Gastroesophageal sphincter (tissue), 4 donors: Measurements from ENCODE around the gene LPP. TPM values are rescaled to one million over a fixed set of nuclear protein-coding genes. Genes with fewer than 3 reads are reported as not detected.

Source experiments
- ATAC-seq: fragments of 150-250 bp; one replicate; pipeline ENCODE4 v1.9.1; 2016; ENCODE audit warnings: mild to moderate bottlenecking, moderate library complexity
- H3K27ac ChIP-seq, 4 donors: fragments of 200-600 bp; sonication (generic) in 3 of 4; 1 replicate in 3 of 4; 2 replicates in 1 of 4; pipeline ENCODE4 v1.5.1; 2016 to 2019
- H3K27me3 ChIP-seq: fragments of 200-600 bp; sonication (generic); one replicate; pipeline ENCODE4 v1.5.1; 2019
- H3K36me3 ChIP-seq, 2 donors: fragments of 200-600 bp; sonication (generic); one replicate each; pipeline ENCODE4 v1.5.1; 2019; ENCODE audit warnings: control low read depth in 1 of 2
- H3K4me1 ChIP-seq, 3 donors: fragments of 200-600 bp; sonication (generic); 1 replicate in 2 of 3; 2 replicates in 1 of 3; pipeline ENCODE4 v1.5.1; 2016 to 2019; ENCODE audit warnings: control low read depth in 2 of 3
- H3K4me3 ChIP-seq, 2 donors: fragments of 200-600 bp; sonication (generic); one replicate each; pipeline ENCODE4 v1.5.1; 2019; ENCODE audit warnings: mild to moderate bottlenecking in 1 of 2, moderate library complexity in 1 of 2
- H3K9me3 ChIP-seq, 3 donors: fragments of 200-600 bp; sonication (generic); one replicate each; pipeline ENCODE4 v1.5.1; 2017 to 2019; ENCODE audit warnings: control low read depth in 2 of 3
- EP300 ChIP-seq: sonication (generic); formaldehyde crosslinking; IDR thresholded peaks from one replicate; pipeline ENCODE4 v1.6.1; 2017; ENCODE audit warnings: antibody characterized with exemption, mild to moderate bottlenecking
- POLR2A ChIP-seq, 2 donors: fragments of 450-650 bp; IDR thresholded peaks; one replicate each; pipeline ENCODE4 v1.6.1; 2017; ENCODE audit warnings: antibody characterized with exemption in 2 of 2, mild to moderate bottlenecking in 2 of 2, moderate library complexity in 1 of 2
- POLR2AphosphoS5 ChIP-seq: sonication (generic); formaldehyde crosslinking; IDR thresholded peaks from one replicate; pipeline ENCODE4 v1.6.1; 2017; ENCODE audit warnings: antibody characterized with exemption
- WGBS, 2 donors: methylation state at CpG; one replicate each; pipeline ENCODE4 v1.1.5; 2018; ENCODE audit warnings: low coverage in 1 of 2; 5-methylcytosine and 5-hydroxymethylcytosine counted together
- total RNA-seq, 4 donors: library from RNA; depleted of rRNA; stranded (reverse); fragments of >200 nt; gene quantifications; one replicate each; pipeline ENCODE4 v1.1.0, GENCODE V29; 2016
- TF ChIP-seq, protein P1 (sequence below), 4 experiments: fragments of 200-600 bp in 2 of 4; fragments of 450-650 bp in 2 of 4; sonication (generic) in 1 of 4; IDR thresholded peaks; one replicate each; pipeline ENCODE4 v1.5.1; 2017 to 2019; ENCODE audit warnings: antibody characterized with exemption in 4 of 4, mild to moderate bottlenecking in 2 of 4, moderate library complexity in 2 of 4

LPP gene
- total RNA-seq, 4 donors from 2014 or later: 1,243 to 2,297 (median 2,164) TPM

DNA sequence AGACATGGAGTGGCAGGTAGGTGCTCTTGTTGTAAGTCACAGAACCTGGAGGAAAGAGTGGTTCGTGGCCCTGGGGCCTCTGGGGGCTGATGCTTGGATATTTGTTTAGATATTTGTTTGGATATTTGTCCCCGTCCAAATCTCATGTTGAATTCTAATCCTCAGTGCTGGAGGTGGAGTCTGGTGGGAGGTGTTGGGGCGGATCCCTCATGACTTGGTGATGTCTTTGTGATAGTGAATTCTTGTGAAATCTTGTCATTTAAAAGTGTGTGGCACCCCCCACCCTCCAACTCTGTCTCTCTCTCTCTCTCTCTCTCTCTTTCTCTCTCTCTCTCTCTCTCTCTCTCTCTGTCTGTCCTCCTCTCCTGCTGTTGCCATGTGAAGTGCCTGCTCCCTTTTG is 122.4 kb downstream of the LPP start:
- no peak for ATAC-seq
- peaks cover 0 to 21% of the 10 kb centered on the region in 2 donors for H3K36me3 ChIP-seq
- H3K27ac ChIP-seq: peak overlapping the region; percentile 75 to 96 (median 88)
- H3K9me3 ChIP-seq: no peaks in the 10 kb centered on the region
- peaks cover 9 to 100% (median 42%) of the 10 kb centered on the region in 3 donors for H3K4me1 ChIP-seq
- WGBS, 2 donors: 75 to 78% methylated on average over 2 of the region's 3 CpGs
- TF ChIP-seq, protein P1, sequence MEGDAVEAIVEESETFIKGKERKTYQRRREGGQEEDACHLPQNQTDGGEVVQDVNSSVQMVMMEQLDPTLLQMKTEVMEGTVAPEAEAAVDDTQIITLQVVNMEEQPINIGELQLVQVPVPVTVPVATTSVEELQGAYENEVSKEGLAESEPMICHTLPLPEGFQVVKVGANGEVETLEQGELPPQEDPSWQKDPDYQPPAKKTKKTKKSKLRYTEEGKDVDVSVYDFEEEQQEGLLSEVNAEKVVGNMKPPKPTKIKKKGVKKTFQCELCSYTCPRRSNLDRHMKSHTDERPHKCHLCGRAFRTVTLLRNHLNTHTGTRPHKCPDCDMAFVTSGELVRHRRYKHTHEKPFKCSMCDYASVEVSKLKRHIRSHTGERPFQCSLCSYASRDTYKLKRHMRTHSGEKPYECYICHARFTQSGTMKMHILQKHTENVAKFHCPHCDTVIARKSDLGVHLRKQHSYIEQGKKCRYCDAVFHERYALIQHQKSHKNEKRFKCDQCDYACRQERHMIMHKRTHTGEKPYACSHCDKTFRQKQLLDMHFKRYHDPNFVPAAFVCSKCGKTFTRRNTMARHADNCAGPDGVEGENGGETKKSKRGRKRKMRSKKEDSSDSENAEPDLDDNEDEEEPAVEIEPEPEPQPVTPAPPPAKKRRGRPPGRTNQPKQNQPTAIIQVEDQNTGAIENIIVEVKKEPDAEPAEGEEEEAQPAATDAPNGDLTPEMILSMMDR (IDR thresholded peaks at IDR 0.05): no peak
- TF ChIP-seq EP300 (no peak), POLR2A (IDR thresholded peaks at IDR 0.05) (no peak), POLR2AphosphoS5 (no peak)
- H3K27me3 ChIP-seq: no peaks in the 10 kb centered on the region
- no peak overlapping the region for H3K4me3 ChIP-seq

DNA sequence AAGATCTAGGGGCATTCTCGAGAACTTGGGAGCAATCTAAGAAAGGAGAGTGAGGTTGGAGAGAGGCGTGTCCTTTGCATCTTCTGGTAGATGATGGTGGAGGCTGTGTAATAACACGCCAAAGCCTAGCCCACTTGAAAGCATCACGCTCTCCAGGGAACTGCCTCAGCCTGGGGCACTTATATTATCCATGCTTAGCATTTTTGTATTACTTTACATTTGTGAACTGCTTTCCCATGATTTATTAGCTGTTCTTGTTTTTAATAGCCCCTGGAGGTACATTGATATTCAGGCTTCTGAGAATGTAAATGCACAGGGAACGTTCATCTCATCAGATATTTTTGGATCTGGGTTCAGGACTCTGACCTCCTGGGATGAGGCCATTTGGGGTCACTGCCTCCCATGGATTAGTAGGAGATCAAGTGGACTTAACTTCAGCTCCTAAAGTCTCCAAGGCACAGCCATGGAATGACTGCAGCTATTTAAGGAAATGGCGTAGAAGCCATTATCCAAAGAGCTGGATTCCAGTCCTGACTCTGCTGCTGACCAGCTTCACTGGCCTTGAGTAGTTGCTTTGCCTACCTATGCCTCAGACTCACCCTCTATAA is 124.9 kb downstream of the LPP start:
- H3K4me3 ChIP-seq: no peak overlapping the region
- H3K27me3 ChIP-seq: no peaks in the 10 kb centered on the region
- H3K36me3 ChIP-seq: peaks cover 0 to 21% of the 10 kb centered on the region in 2 donors
- ATAC-seq: no peak
- WGBS, 2 donors: 40 to 48% methylated on average over 4 to 6 of the region's 6 CpGs
- H3K4me1 ChIP-seq: peaks cover 10 to 100% (median 37%) of the 10 kb centered on the region in 3 donors
- H3K9me3 ChIP-seq: no peaks in the 10 kb centered on the region
- peak overlapping the region; percentile 50 to 96 (median 84) for H3K27ac ChIP-seq
- TF ChIP-seq POLR2AphosphoS5 (peak; percentile 59), POLR2A (IDR thresholded peaks at IDR 0.05) (no peak)

DNA sequence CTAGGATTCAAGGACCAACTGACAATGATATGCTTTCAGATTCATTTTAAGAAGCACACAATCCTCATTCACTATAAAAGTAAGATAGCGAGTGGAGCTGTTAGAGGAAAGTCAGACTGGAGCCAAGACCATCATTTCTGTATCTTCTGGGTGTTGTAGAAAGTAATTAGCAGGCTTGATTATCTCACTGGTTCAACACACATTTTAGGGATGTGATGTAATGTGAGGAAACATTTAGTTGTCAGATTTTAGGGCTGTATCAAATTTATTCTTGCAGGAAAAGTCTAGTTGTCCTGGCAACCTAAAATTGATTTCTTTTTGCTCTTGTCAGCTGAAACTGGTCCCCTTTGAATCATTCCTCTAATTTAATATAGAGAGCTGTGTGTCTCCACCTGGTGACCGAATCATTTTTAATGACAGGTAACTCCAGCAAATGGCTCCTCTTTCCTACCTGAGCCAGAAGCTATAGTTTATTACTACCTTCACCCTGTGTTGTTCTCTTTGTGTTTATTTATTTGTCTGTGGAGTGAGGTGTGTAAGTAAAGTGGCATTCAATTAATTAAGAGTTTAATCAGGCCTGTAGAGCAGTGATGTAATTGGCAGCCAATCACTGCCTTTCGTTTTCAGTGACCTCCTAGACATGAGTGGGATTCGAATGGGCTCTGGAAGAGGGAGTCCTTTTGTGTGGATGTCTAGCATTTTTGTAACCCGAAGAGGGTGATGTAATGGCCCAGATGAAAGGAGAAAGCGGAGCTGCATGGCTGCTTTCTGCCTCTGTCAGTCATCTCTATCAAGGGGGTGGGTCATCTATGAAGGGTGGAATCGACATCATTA is 125.8 kb downstream of the LPP start:
- Histone ChIP-seq H3K27me3 (no peaks in the 10 kb centered on the region), H3K27ac (peak overlapping the region; percentile 50 to 96 (median 84)), H3K4me1 (peaks cover 14 to 100% (median 29%) of the 10 kb centered on the region in 3 donors), H3K4me3 (no peak overlapping the region), H3K9me3 (no peaks in the 10 kb centered on the region), H3K36me3 (peaks cover 0 to 21% of the 10 kb centered on the region in 2 donors)
- ATAC-seq: no peak
- 56 to 62% methylated on average over 6 to 7 of the region's 7 CpGs for WGBS, 2 donors
- TF ChIP-seq EP300 (no peak), POLR2AphosphoS5 (peak; percentile 6)

DNA sequence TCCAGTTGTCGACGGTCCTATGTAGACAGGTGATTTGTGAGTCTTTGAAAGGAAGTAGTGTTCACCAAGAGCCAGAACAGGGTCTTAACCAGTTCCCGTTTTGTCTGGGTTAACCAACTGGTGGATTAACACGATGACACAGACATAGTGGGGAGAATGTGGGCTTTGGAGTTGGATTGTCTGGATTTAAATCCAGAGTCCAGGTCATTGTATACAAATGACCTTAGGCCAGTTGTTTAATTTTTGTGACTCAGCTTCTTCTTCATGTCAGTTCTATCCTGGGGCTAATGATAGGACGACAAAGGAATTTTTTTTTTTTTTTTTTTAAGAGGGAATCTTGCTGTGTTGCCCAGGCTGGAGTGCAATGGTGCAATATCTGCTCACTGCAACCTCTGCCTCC is 126.7 kb downstream of the LPP start:
- Histone ChIP-seq H3K9me3 (no peaks in the 10 kb centered on the region), H3K4me3 (no peak overlapping the region), H3K4me1 (peaks cover 18 to 100% (median 25%) of the 10 kb centered on the region in 3 donors), H3K27me3 (no peaks in the 10 kb centered on the region), H3K36me3 (peaks cover 0 to 24% of the 10 kb centered on the region in 2 donors), H3K27ac (peak overlapping the region in 3 of 4 donors; percentile 76 to 96 (median 93))
- no peak for ATAC-seq
- TF ChIP-seq, protein P1 (IDR thresholded peaks at IDR 0.05): no peak
- no peak for TF ChIP-seq POLR2AphosphoS5
- no peak for TF ChIP-seq POLR2A (IDR thresholded peaks at IDR 0.05)
- TF ChIP-seq EP300: no peak
- 66 to 87% methylated on average over 4 to 5 of the region's 5 CpGs for WGBS, 2 donors

DNA sequence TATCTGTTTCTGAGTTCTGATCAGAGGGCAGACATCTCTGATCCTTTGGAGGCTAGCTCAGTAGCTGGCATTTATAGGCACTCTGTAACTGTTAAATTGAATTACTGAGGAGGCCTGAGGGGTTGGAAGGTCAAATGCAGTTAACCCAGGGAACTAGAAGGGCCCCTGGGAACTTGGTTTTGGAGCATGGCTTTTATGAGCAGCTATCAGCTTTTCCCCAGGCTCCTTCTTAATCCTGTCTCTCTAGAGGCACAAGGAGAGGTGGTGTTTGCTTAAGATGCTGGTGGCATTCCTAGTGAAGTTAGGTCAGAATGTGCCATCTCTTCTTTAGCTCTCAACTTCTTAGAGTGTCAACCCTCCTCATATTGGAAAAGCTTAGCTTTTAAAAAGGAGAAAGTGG is 128.9 kb downstream of the LPP start:
- peaks cover 0 to 11% of the 10 kb centered on the region in 2 donors for H3K36me3 ChIP-seq
- ATAC-seq: no peak
- peaks cover 38 to 100% (median 38%) of the 10 kb centered on the region in 3 donors for H3K4me1 ChIP-seq
- no peak overlapping the region for H3K4me3 ChIP-seq
- no peaks in the 10 kb centered on the region for H3K27me3 ChIP-seq
- peak overlapping the region; percentile 72 to 96 (median 86) for H3K27ac ChIP-seq
- TF ChIP-seq, protein P1 (IDR thresholded peaks at IDR 0.05): no peak
- no peak for TF ChIP-seq POLR2A (IDR thresholded peaks at IDR 0.05)
- no peak for TF ChIP-seq EP300
- no peak for TF ChIP-seq POLR2AphosphoS5
- no peaks in the 10 kb centered on the region for H3K9me3 ChIP-seq
